ENCODE results near the gene TNP1. TPM values are rescaled to one million over a fixed set of nuclear protein-coding genes. Genes with fewer than 3 reads are reported as not detected.

TNP1 gene
- total and polyA plus RNA-seq, 2 donors (not counting 1 experiment from before 2014, with no cell fraction given), result not detected

- no peak overlapping the region for H3K4me2 ChIP-seq (replicated peaks; ENCODE audit: low read depth, low read length, poor library complexity, severe bottlenecking)
- H3K27me3 Mint-ChIP-seq, result peaks cover 16% of the 10 kb centered on the region
- no peak overlapping the region for H3K27ac ChIP-seq (ENCODE audit: low read length in 2 of 2)
- CTCF ChIA-PET, result no interaction called here
- H2AFZ ChIP-seq (ENCODE audit: insufficient read depth, low read depth, low read length, poor library complexity, severe bottlenecking), result no peak overlapping the region
- H3K9me3 ChIP-seq (ENCODE audit: control extremely low read depth in 1 of 3, control insufficient read depth in 2 of 3, insufficient read depth in 1 of 3, low read length in 2 of 3), result peaks cover 0 to 15% (median 3%) of the 10 kb centered on the region in 3 donors
- no peak overlapping the region for H3K4me3 Mint-ChIP-seq
- POLR2A ChIA-PET, result no interaction called here
- H3K36me3 ChIP-seq (replicated peaks in 1 of 2; ENCODE audit: control extremely low read depth in 1 of 2, control insufficient read depth in 1 of 2, extremely low read depth in 1 of 2, insufficient read depth in 2 of 2, low read length in 1 of 2), result no peaks in the 10 kb centered on the region
- no peak overlapping the region for H3K27ac Mint-ChIP-seq
- H3K27me3 ChIP-seq (replicated peaks in 1 of 4; ENCODE audit: control extremely low read depth in 1 of 4, control insufficient read depth in 3 of 4, insufficient read depth in 4 of 4, low read length in 3 of 4), result peaks cover 0 to 4% (median 0%) of the 10 kb centered on the region in 4 experiments
- H4K20me1 ChIP-seq (ENCODE audit: control insufficient read depth, insufficient read depth, low read length, poor library complexity, severe bottlenecking), result no peaks in the 10 kb centered on the region
- no peak overlapping the region for H3K9ac ChIP-seq (ENCODE audit: low read length)
- no CpG with 5 or more reads among the region's 2 CpGs for WGBS (ENCODE audit: insufficient coverage)
- no peak for TF ChIP-seq CTCF (IDR thresholded peaks at IDR 0.05)
- no peak for TF ChIP-seq EZH2 (IDR thresholded peaks at IDR 0.05; ENCODE audit: borderline replicate concordance, insufficient read depth, low read depth, low read length, poor library complexity, severe bottlenecking)
- no peaks in the 10 kb centered on the region for H3K4me1 ChIP-seq (ENCODE audit: control insufficient read depth in 2 of 2, insufficient read depth in 2 of 2, low read length in 2 of 2)
- intact Hi-C loops (cut with micrococcal nuclease), result no loop called here
- no peak overlapping the region for H3K4me3 ChIP-seq (ENCODE audit: control extremely low read depth in 1 of 5, extremely low read depth in 1 of 5, insufficient read depth in 1 of 5, low read depth in 2 of 5, low read length in 4 of 5)
- H3K4me1 Mint-ChIP-seq, result no peaks in the 10 kb centered on the region
- no peak for DNase-seq
- H3K79me2 ChIP-seq (ENCODE audit: control insufficient read depth, insufficient read depth, low read length), result no peaks in the 10 kb centered on the region
- ATAC-seq (ENCODE audit: low read depth), result no peak
- peaks cover 5% of the 10 kb centered on the region for H3K9me3 Mint-ChIP-seq (ENCODE audit: insufficient read depth)
Observed at GRCh38 chr2:216904554-216904953, 44.7 kb upstream of the TNP1 start.

GRCh38 chr2:216903470-216903869 is 43.6 kb upstream of the TNP1 start:
- no peak overlapping the region for H3K9ac ChIP-seq (ENCODE audit: low read length)
- no peak overlapping the region for H3K4me2 ChIP-seq (replicated peaks; ENCODE audit: low read depth, low read length, poor library complexity, severe bottlenecking)
- ATAC-seq (ENCODE audit: low read depth), result no peak
- H3K27me3 ChIP-seq (replicated peaks in 1 of 4; ENCODE audit: control extremely low read depth in 1 of 4, control insufficient read depth in 3 of 4, insufficient read depth in 4 of 4, low read length in 3 of 4), result peaks cover 0 to 4% (median 0%) of the 10 kb centered on the region in 4 experiments
- POLR2A ChIA-PET, result no interaction called here
- H3K9me3 ChIP-seq (ENCODE audit: control extremely low read depth in 1 of 3, control insufficient read depth in 2 of 3, insufficient read depth in 1 of 3, low read length in 2 of 3), result peaks cover 0 to 15% (median 3%) of the 10 kb centered on the region in 3 donors
- H2AFZ ChIP-seq (ENCODE audit: insufficient read depth, low read depth, low read length, poor library complexity, severe bottlenecking), result no peak overlapping the region
- 100% methylated on average over 1 of the region's 3 CpGs for WGBS (ENCODE audit: insufficient coverage)
- intact Hi-C loops (cut with micrococcal nuclease), result no loop called here
- Mint-ChIP-seq H3K27ac (no peak overlapping the region), H3K9me3 (ENCODE audit: insufficient read depth) (peaks cover 5% of the 10 kb centered on the region), H3K4me3 (no peak overlapping the region), H3K4me1 (no peaks in the 10 kb centered on the region), H3K27me3 (peaks cover 16% of the 10 kb centered on the region)
- no peak overlapping the region for H3K27ac ChIP-seq (ENCODE audit: low read length in 2 of 2)
- DNase-seq, result no peak
- H3K4me3 ChIP-seq (ENCODE audit: control extremely low read depth in 1 of 5, extremely low read depth in 1 of 5, insufficient read depth in 1 of 5, low read depth in 2 of 5, low read length in 4 of 5), result no peak overlapping the region
- H3K36me3 ChIP-seq (replicated peaks in 1 of 2; ENCODE audit: control extremely low read depth in 1 of 2, control insufficient read depth in 1 of 2, extremely low read depth in 1 of 2, insufficient read depth in 2 of 2, low read length in 1 of 2), result no peaks in the 10 kb centered on the region
- H3K4me1 ChIP-seq (ENCODE audit: control insufficient read depth in 2 of 2, insufficient read depth in 2 of 2, low read length in 2 of 2), result no peaks in the 10 kb centered on the region
- TF ChIP-seq EZH2 (IDR thresholded peaks at IDR 0.05; ENCODE audit: borderline replicate concordance, insufficient read depth, low read depth, low read length, poor library complexity, severe bottlenecking), result no peak
- no peak for TF ChIP-seq CTCF (IDR thresholded peaks at IDR 0.05)
- no peaks in the 10 kb centered on the region for H4K20me1 ChIP-seq (ENCODE audit: control insufficient read depth, insufficient read depth, low read length, poor library complexity, severe bottlenecking)
- no peaks in the 10 kb centered on the region for H3K79me2 ChIP-seq (ENCODE audit: control insufficient read depth, insufficient read depth, low read length)
- CTCF ChIA-PET, result no interaction called here

Measured in B cell (primary cell).